ENCODE results near the gene ENPP3. TPM values are rescaled to one million over a fixed set of nuclear protein-coding genes. Genes with fewer than 3 reads are reported as not detected.
"Not testable (repeated sequence)": the region's sequence is repeated elsewhere in the genome, so short reads cannot be mapped to it uniquely, and the experiment has no call there.

Gene ENPP3
- total and polyA plus RNA-seq, 4 donors = 0.31 to 2.9 (median 0.54) TPM

DNA sequence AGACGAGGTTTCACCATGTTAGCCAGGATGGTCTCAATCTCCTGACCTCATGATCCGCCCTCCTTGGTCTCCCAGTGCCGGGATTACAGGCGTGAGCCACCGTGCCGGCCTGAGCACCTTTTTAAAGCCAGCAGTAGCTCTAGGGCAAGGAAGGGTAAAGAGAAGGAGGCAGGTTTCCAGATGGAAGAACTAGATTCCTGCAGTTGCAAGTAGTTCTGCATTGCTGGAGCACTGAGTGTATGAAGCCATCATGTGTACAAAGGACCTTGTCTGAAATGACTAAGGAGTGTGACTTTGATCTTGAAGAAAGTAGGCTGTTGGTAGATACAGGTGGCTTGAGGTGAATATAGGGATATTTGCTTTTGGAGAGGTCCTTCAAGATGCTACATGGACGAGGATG lies 59.9 kb downstream of the ENPP3 start:
- H3K27ac ChIP-seq (ENCODE audit: low read depth in 1 of 2, low read length in 1 of 2) = no peak overlapping the region
- 95 to 97% methylated on average over 7 of the region's 7 CpGs for WGBS, 2 donors
- H3K4me1 ChIP-seq (ENCODE audit: control insufficient read depth in 5 of 5, insufficient read depth in 5 of 5, low read length in 5 of 5) = no peaks in the 10 kb centered on the region
- no peak overlapping the region for H3K9ac ChIP-seq (ENCODE audit: insufficient read depth in 1 of 2, low read length in 2 of 2)
- TF ChIP-seq, protein P1, sequence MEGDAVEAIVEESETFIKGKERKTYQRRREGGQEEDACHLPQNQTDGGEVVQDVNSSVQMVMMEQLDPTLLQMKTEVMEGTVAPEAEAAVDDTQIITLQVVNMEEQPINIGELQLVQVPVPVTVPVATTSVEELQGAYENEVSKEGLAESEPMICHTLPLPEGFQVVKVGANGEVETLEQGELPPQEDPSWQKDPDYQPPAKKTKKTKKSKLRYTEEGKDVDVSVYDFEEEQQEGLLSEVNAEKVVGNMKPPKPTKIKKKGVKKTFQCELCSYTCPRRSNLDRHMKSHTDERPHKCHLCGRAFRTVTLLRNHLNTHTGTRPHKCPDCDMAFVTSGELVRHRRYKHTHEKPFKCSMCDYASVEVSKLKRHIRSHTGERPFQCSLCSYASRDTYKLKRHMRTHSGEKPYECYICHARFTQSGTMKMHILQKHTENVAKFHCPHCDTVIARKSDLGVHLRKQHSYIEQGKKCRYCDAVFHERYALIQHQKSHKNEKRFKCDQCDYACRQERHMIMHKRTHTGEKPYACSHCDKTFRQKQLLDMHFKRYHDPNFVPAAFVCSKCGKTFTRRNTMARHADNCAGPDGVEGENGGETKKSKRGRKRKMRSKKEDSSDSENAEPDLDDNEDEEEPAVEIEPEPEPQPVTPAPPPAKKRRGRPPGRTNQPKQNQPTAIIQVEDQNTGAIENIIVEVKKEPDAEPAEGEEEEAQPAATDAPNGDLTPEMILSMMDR (IDR thresholded peaks at IDR 0.05; ENCODE audit: control extremely low read depth, extremely low read depth) = no peak
- H3K9me3 ChIP-seq (ENCODE audit: control insufficient read depth in 4 of 4, insufficient read depth in 3 of 4, low read length in 3 of 4) = no peaks in the 10 kb centered on the region
- H3K36me3 ChIP-seq (ENCODE audit: control insufficient read depth in 4 of 4, insufficient read depth in 4 of 4, low read length in 4 of 4) = no peaks in the 10 kb centered on the region
- H3K27me3 ChIP-seq (ENCODE audit: control insufficient read depth in 3 of 3, insufficient read depth in 3 of 3, low read length in 2 of 3) = peaks cover 0 to 3% (median 0%) of the 10 kb centered on the region in 3 donors
- no peak for DNase-seq
- H3K4me3 ChIP-seq = no peak overlapping the region
- no peak for ATAC-seq (ENCODE audit: insufficient read depth, low FRiP score)

DNA sequence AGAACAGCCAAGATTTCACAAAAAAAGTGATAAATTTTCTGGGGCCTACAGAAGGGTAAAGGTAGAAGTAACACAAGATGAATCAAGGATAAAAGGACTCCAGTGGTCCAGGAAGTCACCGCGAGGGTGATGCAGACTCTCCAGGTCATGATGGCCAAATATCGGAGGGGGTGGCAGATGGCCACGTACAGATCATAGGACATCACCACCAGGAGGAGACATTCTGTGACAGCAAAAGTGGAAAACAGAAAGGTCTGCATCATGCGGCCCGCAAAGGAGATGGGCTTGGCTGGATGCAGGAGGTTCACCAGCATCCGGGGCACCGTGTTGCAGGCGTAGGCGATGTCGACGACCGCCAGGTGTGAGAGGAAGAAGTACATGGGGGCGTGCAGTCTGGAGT lies 63.7 kb downstream of the ENPP3 start:
- not testable (repeated sequence) for H3K27me3 ChIP-seq (ENCODE audit: control insufficient read depth in 3 of 3, insufficient read depth in 3 of 3, low read length in 2 of 3); H3K4me1 ChIP-seq (ENCODE audit: control insufficient read depth in 5 of 5, insufficient read depth in 5 of 5, low read length in 5 of 5); H3K27ac ChIP-seq (ENCODE audit: low read depth in 1 of 2, low read length in 1 of 2); H3K9ac ChIP-seq (ENCODE audit: insufficient read depth in 1 of 2, low read length in 2 of 2); H3K9me3 ChIP-seq (ENCODE audit: control insufficient read depth in 4 of 4, insufficient read depth in 3 of 4, low read length in 3 of 4); ATAC-seq (ENCODE audit: insufficient read depth, low FRiP score); H3K4me3 ChIP-seq; DNase-seq; H3K36me3 ChIP-seq (ENCODE audit: control insufficient read depth in 4 of 4, insufficient read depth in 4 of 4, low read length in 4 of 4)
- WGBS, 2 donors = no CpG with 5 or more reads among the region's 14 CpGs

- not testable (repeated sequence) for DNase-seq; H3K27ac ChIP-seq (ENCODE audit: low read depth in 1 of 2, low read length in 1 of 2); H3K9me3 ChIP-seq (ENCODE audit: control insufficient read depth in 4 of 4, insufficient read depth in 3 of 4, low read length in 3 of 4); H3K27me3 ChIP-seq (ENCODE audit: control insufficient read depth in 3 of 3, insufficient read depth in 3 of 3, low read length in 2 of 3); H3K4me1 ChIP-seq (ENCODE audit: control insufficient read depth in 5 of 5, insufficient read depth in 5 of 5, low read length in 5 of 5); H3K4me3 ChIP-seq; H3K9ac ChIP-seq (ENCODE audit: insufficient read depth in 1 of 2, low read length in 2 of 2); H3K36me3 ChIP-seq (ENCODE audit: control insufficient read depth in 4 of 4, insufficient read depth in 4 of 4, low read length in 4 of 4); ATAC-seq (ENCODE audit: insufficient read depth, low FRiP score)
- WGBS, 2 donors = no CpG with 5 or more reads among the region's 2 CpGs
These were observed 66.8 kb downstream of the ENPP3 start for GRCh38 chr6:131703905-131704304.

- DNase-seq; H3K27ac ChIP-seq (ENCODE audit: low read depth in 1 of 2, low read length in 1 of 2); H3K4me3 ChIP-seq; H3K27me3 ChIP-seq (ENCODE audit: control insufficient read depth in 3 of 3, insufficient read depth in 3 of 3, low read length in 2 of 3); H3K36me3 ChIP-seq (ENCODE audit: control insufficient read depth in 4 of 4, insufficient read depth in 4 of 4, low read length in 4 of 4); H3K9me3 ChIP-seq (ENCODE audit: control insufficient read depth in 4 of 4, insufficient read depth in 3 of 4, low read length in 3 of 4); H3K4me1 ChIP-seq (ENCODE audit: control insufficient read depth in 5 of 5, insufficient read depth in 5 of 5, low read length in 5 of 5); H3K9ac ChIP-seq (ENCODE audit: insufficient read depth in 1 of 2, low read length in 2 of 2); ATAC-seq (ENCODE audit: insufficient read depth, low FRiP score): not testable (repeated sequence)
- 97 to 100% methylated on average over 2 to 9 of the region's 18 CpGs for WGBS, 2 donors
These were observed 73.8 kb downstream of the ENPP3 start, which contains the start of gene CTAGE9 for GRCh38 chr6:131710917-131711316. Gene CTAGE9 (minus strand): TSS chr6:131711017. CDS start chr6:131711017, 0 bp downstream.

- H3K27me3 ChIP-seq (ENCODE audit: control insufficient read depth in 3 of 3, insufficient read depth in 3 of 3, low read length in 2 of 3); DNase-seq; H3K4me1 ChIP-seq (ENCODE audit: control insufficient read depth in 5 of 5, insufficient read depth in 5 of 5, low read length in 5 of 5); H3K4me3 ChIP-seq; H3K9me3 ChIP-seq (ENCODE audit: control insufficient read depth in 4 of 4, insufficient read depth in 3 of 4, low read length in 3 of 4); H3K9ac ChIP-seq (ENCODE audit: insufficient read depth in 1 of 2, low read length in 2 of 2); H3K27ac ChIP-seq (ENCODE audit: low read depth in 1 of 2, low read length in 1 of 2); ATAC-seq (ENCODE audit: insufficient read depth, low FRiP score); H3K36me3 ChIP-seq (ENCODE audit: control insufficient read depth in 4 of 4, insufficient read depth in 4 of 4, low read length in 4 of 4): not testable (repeated sequence)
- 81 to 96% methylated on average over 5 to 6 of the region's 6 CpGs for WGBS, 2 donors
These were observed 78.5 kb downstream of the ENPP3 start for GRCh38 chr6:131715567-131715966.
